Hippocampal formation (tissue), 2 donors: Measurements from ENCODE around the gene BUB1B.

Experiments used
- DNase-seq, 2 donors: peaks; one replicate each; lab custom pipeline; 2025; lab: John Stamatoyannopoulos, UW

BUB1B gene

GRCh38 chr15:40182358-40183029, 21.6 kb downstream of the BUB1B start:
- no peak for DNase-seq

GRCh38 chr15:40183636-40184463, 23.0 kb downstream of the BUB1B start:
- DNase-seq = no peak

GRCh38 chr15:40190591-40190990, 29.7 kb downstream of the BUB1B start:
- no peak for DNase-seq

GRCh38 chr15:40192942-40193341, 32.1 kb downstream of the BUB1B start:
- no peak for DNase-seq

GRCh38 chr15:40197434-40197833, 36.6 kb downstream of the BUB1B start:
- DNase-seq = no peak

GRCh38 chr15:40198355-40199085, 37.7 kb downstream of the BUB1B start:
- no peak for DNase-seq

GRCh38 chr15:40204100-40204499, 43.2 kb downstream of the BUB1B start:
- DNase-seq = no peak

GRCh38 chr15:40217166-40217824, 56.4 kb downstream of the BUB1B start:
- peak in 1 of 2 donors; percentile 73 for DNase-seq

- no peak for DNase-seq
These were observed 58.9 kb downstream of the BUB1B start for GRCh38 chr15:40219801-40220200.

GRCh38 chr15:40222131-40222530, 61.3 kb downstream of the BUB1B start:
- DNase-seq = no peak

- no peak for DNase-seq
These were observed 65.9 kb downstream of the BUB1B start for GRCh38 chr15:40226736-40227135.

- no peak for DNase-seq
These were observed 68.4 kb downstream of the BUB1B start for GRCh38 chr15:40229316-40229715.

- DNase-seq = no peak
These were observed 69.1 kb downstream of the BUB1B start for GRCh38 chr15:40229956-40230355.

GRCh38 chr15:40232625-40233070, 71.8 kb downstream of the BUB1B start:
- DNase-seq = no peak

GRCh38 chr15:40233727-40234577, 73.1 kb downstream of the BUB1B start:
- DNase-seq = no peak

GRCh38 chr15:40234783-40235182, 73.9 kb downstream of the BUB1B start:
- DNase-seq = no peak

- DNase-seq = no peak
These were observed 74.5 kb downstream of the BUB1B start for GRCh38 chr15:40235201-40235885.

- DNase-seq = no peak
These were observed 77.9 kb downstream of the BUB1B start, which contains the start of gene PAK6 for GRCh38 chr15:40238532-40239403. TSS of gene PAK6 (plus strand) at chr15:40239063. CDS start at chr15:40264786, 25,723 bp downstream.

GRCh38 chr15:40239404-40239692, 78.5 kb downstream of the BUB1B start:
- peak in 1 of 2 donors; percentile 28 for DNase-seq
